NT2/D1 (cell line): ENCODE data around the gene LRRC8C.
"Not testable (repeated sequence)": the region's sequence is repeated elsewhere in the genome, so short reads cannot be mapped to it uniquely, and the experiment has no call there.

Experiments used
- DNase-seq: peaks from one replicate; pipeline ENCODE4 v3.0.0-alpha.2; 2011; ENCODE audit warnings: low read depth, low spot score
- H3K27me3 ChIP-seq: 2 replicates; pipeline ENCODE4 v1.6.0; 2011; ENCODE audit warnings: mild to moderate bottlenecking; ENCODE audit not compliant: insufficient read length, insufficient read depth
- H3K36me3 ChIP-seq: 2 replicates; pipeline ENCODE4 v1.6.1; 2011; ENCODE audit warnings: mild to moderate bottlenecking, low read length, mixed read lengths; ENCODE audit not compliant: insufficient read depth, insufficient read length
- H3K4me1 ChIP-seq: 2 replicates; pipeline ENCODE4 v1.5.1; 2011; ENCODE audit not compliant: insufficient read depth, insufficient read length
- H3K4me3 ChIP-seq: 2 replicates; pipeline ENCODE4 v1.5.1; 2011; ENCODE audit warnings: low read depth; ENCODE audit not compliant: insufficient read length
- H3K9ac ChIP-seq: 2 replicates; pipeline ENCODE4 v1.6.0; 2011; ENCODE audit warnings: low read depth; ENCODE audit not compliant: insufficient read length
- H3K9me3 ChIP-seq: 2 replicates; pipeline ENCODE4 v1.5.1; 2011; ENCODE audit warnings: mild to moderate bottlenecking, low read length; ENCODE audit not compliant: insufficient read depth
- SUZ12 ChIP-seq: IDR thresholded peaks from 2 replicates; pipeline ENCODE4 v1.6.1; 2011; ENCODE audit not compliant: insufficient read length, insufficient read depth; ENCODE audit errors: extremely low read depth
- YY1 ChIP-seq: IDR thresholded peaks from 2 replicates; pipeline ENCODE4 v1.6.1; 2011; ENCODE audit not compliant: insufficient read length, insufficient read depth
- ZNF274 ChIP-seq: IDR thresholded peaks from 2 replicates; pipeline ENCODE4 v1.6.1; 2011; ENCODE audit warnings: mild to moderate bottlenecking, low read depth, low read length

LRRC8C gene

GRCh38 chr1:89616844-89617627, 15.9 kb upstream of the LRRC8C start:
- Histone ChIP-seq H3K9me3 (peaks cover 20% of the 10 kb centered on the region), H3K4me3 (no peak overlapping the region), H3K27me3 (no peaks in the 10 kb centered on the region), H3K9ac (no peak overlapping the region), H3K4me1 (no peaks in the 10 kb centered on the region), H3K36me3 (no peaks in the 10 kb centered on the region)
- TF ChIP-seq YY1, result no peak
- no peak for TF ChIP-seq SUZ12
- no peak for DNase-seq

- Histone ChIP-seq H3K36me3 (no peaks in the 10 kb centered on the region), H3K4me1 (no peaks in the 10 kb centered on the region), H3K9me3 (peaks cover 20% of the 10 kb centered on the region), H3K4me3 (no peak overlapping the region), H3K9ac (no peak overlapping the region), H3K27me3 (no peaks in the 10 kb centered on the region)
- TF ChIP-seq YY1 (no peak), SUZ12 (no peak), ZNF274 (no peak)
- DNase-seq, result no peak
Measured at GRCh38 chr1:89620664-89621063, 12.3 kb upstream of the LRRC8C start.

- Histone ChIP-seq H3K9me3 (peaks cover 12% of the 10 kb centered on the region), H3K9ac (no peak overlapping the region), H3K36me3 (no peaks in the 10 kb centered on the region), H3K4me1 (no peaks in the 10 kb centered on the region), H3K4me3 (no peak overlapping the region), H3K27me3 (no peaks in the 10 kb centered on the region)
- TF ChIP-seq SUZ12 (no peak), ZNF274 (no peak), YY1 (no peak)
- DNase-seq, result no peak
Measured at GRCh38 chr1:89622895-89623294, 10.0 kb upstream of the LRRC8C start.

GRCh38 chr1:89624314-89624713, 8.6 kb upstream of the LRRC8C start:
- no peak for DNase-seq
- Histone ChIP-seq H3K9me3 (no peaks in the 10 kb centered on the region), H3K9ac (no peak overlapping the region), H3K4me3 (no peak overlapping the region), H3K4me1 (no peaks in the 10 kb centered on the region), H3K27me3 (no peaks in the 10 kb centered on the region), H3K36me3 (no peaks in the 10 kb centered on the region)
- TF ChIP-seq YY1, result no peak
- TF ChIP-seq ZNF274, result no peak
- TF ChIP-seq SUZ12, result no peak

GRCh38 chr1:89624715-89625323, 8.1 kb upstream of the LRRC8C start:
- TF ChIP-seq ZNF274 (no peak), SUZ12 (no peak), YY1 (no peak)
- DNase-seq, result no peak
- Histone ChIP-seq H3K27me3 (no peaks in the 10 kb centered on the region), H3K9me3 (no peaks in the 10 kb centered on the region), H3K4me1 (no peaks in the 10 kb centered on the region), H3K4me3 (no peak overlapping the region), H3K36me3 (no peaks in the 10 kb centered on the region), H3K9ac (no peak overlapping the region)

- Histone ChIP-seq H3K4me3 (no peak overlapping the region), H3K9ac (no peak overlapping the region), H3K4me1 (no peaks in the 10 kb centered on the region), H3K36me3 (no peaks in the 10 kb centered on the region), H3K27me3 (peaks cover 5% of the 10 kb centered on the region), H3K9me3 (no peaks in the 10 kb centered on the region)
- no peak for TF ChIP-seq ZNF274
- DNase-seq, result no peak
Measured at GRCh38 chr1:89627596-89627962, 5.3 kb upstream of the LRRC8C start.

- Histone ChIP-seq H3K9ac (no peak overlapping the region), H3K27me3 (peaks cover 11% of the 10 kb centered on the region), H3K4me1 (no peaks in the 10 kb centered on the region), H3K4me3 (no peak overlapping the region), H3K9me3 (no peaks in the 10 kb centered on the region), H3K36me3 (no peaks in the 10 kb centered on the region)
- no peak for DNase-seq
- TF ChIP-seq SUZ12 (no peak), ZNF274 (no peak), YY1 (no peak)
Measured at GRCh38 chr1:89629146-89629545, 3.8 kb upstream of the LRRC8C start.

GRCh38 chr1:89629600-89629999, 3.3 kb upstream of the LRRC8C start:
- H3K9me3 ChIP-seq, H3K4me3 ChIP-seq, H3K4me1 ChIP-seq, DNase-seq, H3K9ac ChIP-seq, H3K36me3 ChIP-seq: not testable (repeated sequence)
- H3K27me3 ChIP-seq, result peaks cover 16% of the 10 kb centered on the region
